Keratinocyte (primary cell): ENCODE measurements around the gene RDH5. TPM values are rescaled to one million over a fixed set of nuclear protein-coding genes. Genes with fewer than 3 reads are reported as not detected.

Source experiments
- DNase-seq: peaks from one replicate; pipeline ENCODE4 v3.0.0-alpha.2; 2011; ENCODE audit warnings: low read depth, missing footprints, low spot score
- FAIRE-seq: peaks from 2 replicates; lab custom pipeline; 2011; peaks lifted over from hg19 to GRCh38; lab: Jason Lieb, UNC
- H2AFZ ChIP-seq: 2 replicates; pipeline ENCODE4 v1.6.0; 2012; ENCODE audit warnings: low read length, control low read depth, inconsistent platforms; ENCODE audit not compliant: control insufficient read depth
- H3K27ac ChIP-seq: 2 replicates; pipeline ENCODE4 v1.5.1; 2011; ENCODE audit warnings: low read length; ENCODE audit not compliant: control insufficient read depth, insufficient read depth
- H3K27me3 ChIP-seq: 3 replicates; pipeline ENCODE4 v1.6.0; 2011; ENCODE audit warnings: low read length; ENCODE audit not compliant: control insufficient read depth, insufficient read depth; ENCODE audit errors: extremely low read depth
- H3K36me3 ChIP-seq, 2 experiments: 2 replicates in 1 of 2; 3 replicates in 1 of 2; pipeline ENCODE4 v1.5.1; 2011; ENCODE audit warnings: low read length in 2 of 2, mild to moderate bottlenecking in 1 of 2; ENCODE audit not compliant: control insufficient read depth in 2 of 2, insufficient read depth in 2 of 2; ENCODE audit errors: extremely low read depth in 1 of 2
- H3K4me1 ChIP-seq: 3 replicates; pipeline ENCODE4 v1.5.1; 2011; ENCODE audit warnings: low read length; ENCODE audit not compliant: control insufficient read depth, insufficient read depth; ENCODE audit errors: extremely low read depth
- H3K4me2 ChIP-seq: 3 replicates; pipeline ENCODE4 v1.6.0; 2011; ENCODE audit warnings: low read depth, low read length; ENCODE audit not compliant: control insufficient read depth, insufficient read depth; ENCODE audit errors: extremely low read depth
- H3K4me3 ChIP-seq, 3 experiments: fragments of 200-600 bp in 1 of 3; sonication (generic) in 1 of 3; 2 replicates in 2 of 3; 3 replicates in 1 of 3; pipeline ENCODE4 v1.5.1; 2011 to 2016; ENCODE audit warnings: low read length in 3 of 3, mild to moderate bottlenecking in 3 of 3, control low read depth in 2 of 3, inconsistent platforms in 1 of 3, low read depth in 1 of 3, mixed read lengths in 1 of 3, mixed run types in 1 of 3, moderate library complexity in 1 of 3; ENCODE audit not compliant: control insufficient read depth in 2 of 3, insufficient read depth in 2 of 3; ENCODE audit errors: extremely low read depth in 1 of 3
- H3K79me2 ChIP-seq: 2 replicates; pipeline ENCODE4 v1.6.0; 2012; ENCODE audit warnings: low read length; ENCODE audit not compliant: control insufficient read depth, insufficient read depth
- H3K9ac ChIP-seq: 3 replicates; pipeline ENCODE4 v1.6.0; 2011; ENCODE audit warnings: low read length; ENCODE audit not compliant: control insufficient read depth, insufficient read depth; ENCODE audit errors: extremely low read depth
- H3K9me1 ChIP-seq: 3 replicates; pipeline ENCODE4 v1.6.0; 2011; ENCODE audit warnings: low read length; ENCODE audit not compliant: control insufficient read depth, insufficient read depth; ENCODE audit errors: extremely low read depth
- H3K9me3 ChIP-seq: 2 replicates; pipeline ENCODE4 v1.5.1; 2012; ENCODE audit warnings: low read depth, low read length; ENCODE audit not compliant: control insufficient read depth
- H4K20me1 ChIP-seq: 3 replicates; pipeline ENCODE4 v1.6.0; 2011; ENCODE audit warnings: low read length; ENCODE audit not compliant: control insufficient read depth, insufficient read depth; ENCODE audit errors: extremely low read depth
- EZH2 ChIP-seq: IDR thresholded peaks from one replicate; pipeline ENCODE4 v1.6.1; 2012; ENCODE audit warnings: inconsistent platforms, mild to moderate bottlenecking, low read length, moderate library complexity
- dilution Hi-C: fragments of 300-500 bp; cut with MboI; formaldehyde crosslinking; loops from one replicate; pipeline ENCODE4 v1.7.0; 2020; ENCODE audit warnings: low sequenced_read_pairs; ENCODE audit not compliant: extremely low pct_ligation_motif_present
- polyA plus RNA-seq, 5 experiments: library from polyadenylated mRNA; depleted of rRNA in 3 of 5; stranded (reverse) in 3 of 5; stranded (forward) in 1 of 5; unstranded in 1 of 5; fragments of >200 nt; gene quantifications; 1 replicate in 1 of 5; 2 replicates in 3 of 5; 3 replicates in 1 of 5; pipeline versions ENCODE4 v1.2.1 to v1.2.3, GENCODE V29; 2011 to 2012; ENCODE audit warnings: missing spikeins in 2 of 5, low read depth in 1 of 5, low replicate concordance in 1 of 5
- TF ChIP-seq, protein P1 (sequence below), 3 experiments: IDR thresholded peaks in 1 of 3; conservative IDR thresholded peaks in 1 of 3; optimal IDR thresholded peaks in 1 of 3; 2 replicates in 2 of 3; 3 replicates in 1 of 3; pipeline versions ENCODE3 to v1.5.1; 2011; ENCODE audit warnings: low read length in 3 of 3, mild to moderate bottlenecking in 3 of 3, moderate library complexity in 2 of 3, control low read depth in 1 of 3, inconsistent platforms in 1 of 3; ENCODE audit not compliant: insufficient read depth in 2 of 3; ENCODE audit errors: extremely low read depth in 1 of 3

RDH5 gene
- polyA plus RNA-seq, 1 donor (not counting 4 experiments of a cell fraction or from before 2014, with no cell fraction given), result 1.2 TPM

DNA sequence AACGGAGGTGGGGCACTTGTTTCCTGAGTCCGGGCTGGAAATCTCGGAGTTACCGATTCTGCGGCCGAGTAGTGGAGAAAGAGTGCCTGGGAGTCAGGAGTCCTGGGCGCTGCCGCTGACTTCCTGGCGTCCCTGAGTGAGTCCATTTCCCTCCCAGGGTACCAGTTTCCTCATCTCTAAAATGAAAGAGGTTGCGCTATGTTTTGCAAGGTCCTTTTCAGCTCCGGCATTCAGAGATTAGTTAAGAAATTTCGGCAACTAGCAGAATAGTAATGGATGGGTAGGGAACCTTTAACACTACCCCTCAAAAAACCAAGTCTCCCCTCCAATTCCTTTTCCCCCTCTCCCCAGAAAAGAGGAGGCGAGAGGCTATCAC is 3.6 kb upstream of the RDH5 start:
- Histone ChIP-seq H3K4me3 (peak overlapping the region; percentile 45 to 76 (median 72)), H3K79me2 (no peaks in the 10 kb centered on the region), H3K36me3 (no peaks in the 10 kb centered on the region), H3K4me2 (peak overlapping the region; percentile 71), H3K9me1 (no peaks in the 10 kb centered on the region), H3K27me3 (peaks cover 7% of the 10 kb centered on the region), H3K27ac (peak overlapping the region; percentile 87), H4K20me1 (no peaks in the 10 kb centered on the region), H3K4me1 (peaks cover 41% of the 10 kb centered on the region), H2AFZ (peak overlapping the region; percentile 95), H3K9ac (peak overlapping the region; percentile 87), H3K9me3 (no peaks in the 10 kb centered on the region)
- FAIRE-seq, result no peak
- dilution Hi-C loops, result no loop called here
- DNase-seq, result no peak
- no peak for TF ChIP-seq EZH2
- TF ChIP-seq, protein P1, sequence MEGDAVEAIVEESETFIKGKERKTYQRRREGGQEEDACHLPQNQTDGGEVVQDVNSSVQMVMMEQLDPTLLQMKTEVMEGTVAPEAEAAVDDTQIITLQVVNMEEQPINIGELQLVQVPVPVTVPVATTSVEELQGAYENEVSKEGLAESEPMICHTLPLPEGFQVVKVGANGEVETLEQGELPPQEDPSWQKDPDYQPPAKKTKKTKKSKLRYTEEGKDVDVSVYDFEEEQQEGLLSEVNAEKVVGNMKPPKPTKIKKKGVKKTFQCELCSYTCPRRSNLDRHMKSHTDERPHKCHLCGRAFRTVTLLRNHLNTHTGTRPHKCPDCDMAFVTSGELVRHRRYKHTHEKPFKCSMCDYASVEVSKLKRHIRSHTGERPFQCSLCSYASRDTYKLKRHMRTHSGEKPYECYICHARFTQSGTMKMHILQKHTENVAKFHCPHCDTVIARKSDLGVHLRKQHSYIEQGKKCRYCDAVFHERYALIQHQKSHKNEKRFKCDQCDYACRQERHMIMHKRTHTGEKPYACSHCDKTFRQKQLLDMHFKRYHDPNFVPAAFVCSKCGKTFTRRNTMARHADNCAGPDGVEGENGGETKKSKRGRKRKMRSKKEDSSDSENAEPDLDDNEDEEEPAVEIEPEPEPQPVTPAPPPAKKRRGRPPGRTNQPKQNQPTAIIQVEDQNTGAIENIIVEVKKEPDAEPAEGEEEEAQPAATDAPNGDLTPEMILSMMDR (optimal IDR thresholded peaks at IDR 0.05 in 1 of 3, IDR thresholded peaks at IDR 0.05 in 1 of 3, conservative IDR thresholded peaks at IDR 0.05 in 1 of 3; ENCODE audit: extremely low read depth in 1 of 3, insufficient read depth in 2 of 3, low read length in 3 of 3), result no peak

DNA sequence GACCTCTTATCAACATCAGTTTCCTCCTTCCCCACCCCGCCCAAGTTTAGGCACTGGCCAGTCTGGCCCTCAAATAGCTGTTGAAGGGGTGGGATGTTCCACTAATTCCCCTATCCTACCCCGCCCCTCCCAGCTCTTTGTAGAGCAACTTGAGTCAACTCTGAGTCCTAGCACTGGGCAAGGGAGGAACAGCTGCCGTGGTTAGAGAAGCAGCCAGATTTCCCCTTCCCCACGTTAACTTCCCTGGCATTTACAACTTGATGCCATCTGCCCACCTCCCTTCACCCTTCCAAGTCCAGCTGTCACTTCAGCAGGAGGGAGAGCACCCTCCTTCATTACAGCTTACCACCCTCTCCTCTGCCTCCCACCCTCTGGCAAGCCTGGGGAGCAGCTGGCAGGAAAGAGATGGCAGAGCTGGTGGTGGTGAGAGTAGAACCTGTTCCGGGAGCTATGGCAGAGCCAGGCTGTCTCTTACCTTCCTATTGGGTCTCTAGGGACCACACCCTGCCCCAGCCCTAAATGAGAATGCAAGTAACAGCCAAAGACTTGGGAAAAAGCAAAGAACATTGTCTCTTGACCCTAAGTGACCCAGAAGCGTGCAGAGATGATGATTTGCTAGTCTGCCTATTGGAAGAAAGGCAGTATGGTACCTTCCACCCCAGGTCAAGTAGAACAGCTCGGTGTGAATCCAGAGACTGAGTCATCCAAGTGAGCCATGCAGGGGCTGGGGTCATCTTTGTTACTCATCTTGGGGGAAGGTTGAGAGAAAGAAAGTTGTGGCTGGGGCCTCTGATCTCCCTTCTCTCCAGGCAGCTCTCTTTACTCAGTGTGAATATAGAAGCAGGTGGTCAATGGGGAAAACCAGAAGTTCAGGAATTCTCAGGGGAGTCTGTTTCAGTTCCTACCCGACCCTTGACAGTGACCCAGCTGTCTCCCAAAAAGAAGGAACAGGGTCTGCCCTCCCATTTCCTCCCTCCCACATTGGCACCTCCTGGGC is 2.9 kb upstream of the RDH5 start:
- no peak for FAIRE-seq
- no peaks in the 10 kb centered on the region for H3K36me3 ChIP-seq
- peaks cover under 1% of the 10 kb centered on the region for H3K27me3 ChIP-seq
- no peaks in the 10 kb centered on the region for H3K79me2 ChIP-seq
- peak overlapping the region; percentile 87 for H3K27ac ChIP-seq
- peak overlapping the region; percentile 95 for H2AFZ ChIP-seq
- no peaks in the 10 kb centered on the region for H3K9me3 ChIP-seq
- H3K9me1 ChIP-seq, result no peaks in the 10 kb centered on the region
- H3K4me2 ChIP-seq, result peak overlapping the region; percentile 71
- DNase-seq, result no peak
- peaks cover 41% of the 10 kb centered on the region for H3K4me1 ChIP-seq
- H3K9ac ChIP-seq, result peak overlapping the region; percentile 87
- H4K20me1 ChIP-seq, result no peaks in the 10 kb centered on the region
- no peak for TF ChIP-seq EZH2
- TF ChIP-seq, protein P1 (optimal IDR thresholded peaks at IDR 0.05 in 1 of 3, IDR thresholded peaks at IDR 0.05 in 1 of 3, conservative IDR thresholded peaks at IDR 0.05 in 1 of 3; ENCODE audit: extremely low read depth in 1 of 3, insufficient read depth in 2 of 3, low read length in 3 of 3), result no peak
- dilution Hi-C loops, result no loop called here
- peak overlapping the region; percentile 45 to 76 (median 72) for H3K4me3 ChIP-seq
